ENCODE data around the gene CHURC1. TPM values are rescaled to one million over a fixed set of nuclear protein-coding genes. Genes with fewer than 3 reads are reported as not detected.
A peak's percentile ranks its signal among the peaks of the same experiment; 100 is the strongest.

The CHURC1 gene
- total RNA-seq, 3 donors from 2014 or later (not counting 1 experiment from before 2014, with no cell fraction given): 56.1 to 65.5 (median 65.4) TPM

DNA sequence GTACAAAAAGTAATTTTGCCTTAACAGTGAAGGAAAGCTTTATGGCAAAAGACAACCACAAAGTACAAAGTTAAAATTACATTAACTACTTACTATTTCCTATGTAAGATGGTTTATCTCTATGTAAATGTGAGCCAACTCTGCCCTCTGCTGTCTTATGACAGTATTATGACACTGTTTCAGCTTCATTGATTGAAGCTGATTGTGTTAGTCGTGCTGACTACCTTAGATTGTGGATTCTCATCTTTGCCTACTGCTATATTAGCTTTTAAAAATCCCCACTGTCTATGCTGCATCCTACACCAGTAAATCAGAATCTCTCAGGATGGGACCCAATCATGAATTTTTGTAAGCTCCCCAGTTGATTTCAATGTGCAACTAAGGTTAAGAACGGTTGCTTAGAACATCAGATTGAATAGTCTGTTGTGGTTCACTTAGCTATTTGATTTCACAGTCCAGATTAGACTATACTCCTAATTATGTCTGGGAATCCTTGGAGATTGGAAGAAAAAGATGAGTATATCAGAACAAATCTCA, 22.3 kb upstream of the CHURC1 start:
- Mint-ChIP-seq H3K27ac (no peak overlapping the region), H3K9me3 (no peaks in the 10 kb centered on the region), H3K4me3 (no peak overlapping the region), H3K36me3 (no peaks in the 10 kb centered on the region), H3K27me3 (ENCODE audit: low read depth in 2 of 2) (peaks cover 6 to 13% of the 10 kb centered on the region in 2 donors), H3K4me1 (peaks cover 0 to 5% of the 10 kb centered on the region in 2 donors)
- H3K4me3 ChIP-seq (ENCODE audit: low read length): no peak overlapping the region
- no peaks in the 10 kb centered on the region for H3K27me3 ChIP-seq (ENCODE audit: control insufficient read depth, insufficient read depth, low read length)
- peak in 1 of 2 donors; percentile 82 for DNase-seq
- H3K36me3 ChIP-seq (ENCODE audit: control insufficient read depth, insufficient read depth, low read length): no peaks in the 10 kb centered on the region
- H3K4me1 ChIP-seq (ENCODE audit: control insufficient read depth, insufficient read depth, low read length): no peaks in the 10 kb centered on the region
- 0% methylated on average over 1 of the region's 2 CpGs for WGBS (ENCODE audit: insufficient coverage)
- intact Hi-C loops (cut with micrococcal nuclease): loop anchor here (5.0 kb wide), 2 partner anchors 70 to 220 kb away; no protein-coding TSS in a partner anchor
- no peaks in the 10 kb centered on the region for H3K9me3 ChIP-seq (ENCODE audit: control insufficient read depth, insufficient read depth, low read length)
- H3K27ac ChIP-seq (ENCODE audit: low read length): no peak overlapping the region
- peak; percentile 74 to 88 (median 85) for ATAC-seq
- TF ChIP-seq, protein P1, sequence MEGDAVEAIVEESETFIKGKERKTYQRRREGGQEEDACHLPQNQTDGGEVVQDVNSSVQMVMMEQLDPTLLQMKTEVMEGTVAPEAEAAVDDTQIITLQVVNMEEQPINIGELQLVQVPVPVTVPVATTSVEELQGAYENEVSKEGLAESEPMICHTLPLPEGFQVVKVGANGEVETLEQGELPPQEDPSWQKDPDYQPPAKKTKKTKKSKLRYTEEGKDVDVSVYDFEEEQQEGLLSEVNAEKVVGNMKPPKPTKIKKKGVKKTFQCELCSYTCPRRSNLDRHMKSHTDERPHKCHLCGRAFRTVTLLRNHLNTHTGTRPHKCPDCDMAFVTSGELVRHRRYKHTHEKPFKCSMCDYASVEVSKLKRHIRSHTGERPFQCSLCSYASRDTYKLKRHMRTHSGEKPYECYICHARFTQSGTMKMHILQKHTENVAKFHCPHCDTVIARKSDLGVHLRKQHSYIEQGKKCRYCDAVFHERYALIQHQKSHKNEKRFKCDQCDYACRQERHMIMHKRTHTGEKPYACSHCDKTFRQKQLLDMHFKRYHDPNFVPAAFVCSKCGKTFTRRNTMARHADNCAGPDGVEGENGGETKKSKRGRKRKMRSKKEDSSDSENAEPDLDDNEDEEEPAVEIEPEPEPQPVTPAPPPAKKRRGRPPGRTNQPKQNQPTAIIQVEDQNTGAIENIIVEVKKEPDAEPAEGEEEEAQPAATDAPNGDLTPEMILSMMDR (IDR thresholded peaks at IDR 0.05): peak; percentile 71

- Histone ChIP-seq H3K27ac (ENCODE audit: low read length) (no peak overlapping the region), H3K4me3 (ENCODE audit: low read length) (no peak overlapping the region), H3K27me3 (ENCODE audit: control insufficient read depth, insufficient read depth, low read length) (no peaks in the 10 kb centered on the region), H3K36me3 (ENCODE audit: control insufficient read depth, insufficient read depth, low read length) (no peaks in the 10 kb centered on the region), H3K4me1 (ENCODE audit: control insufficient read depth, insufficient read depth, low read length) (no peaks in the 10 kb centered on the region), H3K9me3 (ENCODE audit: control insufficient read depth, insufficient read depth, low read length) (no peaks in the 10 kb centered on the region)
- Mint-ChIP-seq H3K27ac (no peak overlapping the region), H3K36me3 (no peaks in the 10 kb centered on the region), H3K9me3 (no peaks in the 10 kb centered on the region), H3K4me3 (no peak overlapping the region), H3K27me3 (ENCODE audit: low read depth in 2 of 2) (peaks cover 0 to 16% of the 10 kb centered on the region in 2 donors), H3K4me1 (no peaks in the 10 kb centered on the region)
- intact Hi-C loops (cut with micrococcal nuclease): no loop called here
- no peak for ATAC-seq
- no CpG with 5 or more reads among the region's 1 CpG for WGBS (ENCODE audit: insufficient coverage)
- no peak for DNase-seq
- TF ChIP-seq, protein P1 (IDR thresholded peaks at IDR 0.05): no peak
Observed at GRCh38 chr14:64899958-64900357, 14.3 kb upstream of the CHURC1 start.

DNA sequence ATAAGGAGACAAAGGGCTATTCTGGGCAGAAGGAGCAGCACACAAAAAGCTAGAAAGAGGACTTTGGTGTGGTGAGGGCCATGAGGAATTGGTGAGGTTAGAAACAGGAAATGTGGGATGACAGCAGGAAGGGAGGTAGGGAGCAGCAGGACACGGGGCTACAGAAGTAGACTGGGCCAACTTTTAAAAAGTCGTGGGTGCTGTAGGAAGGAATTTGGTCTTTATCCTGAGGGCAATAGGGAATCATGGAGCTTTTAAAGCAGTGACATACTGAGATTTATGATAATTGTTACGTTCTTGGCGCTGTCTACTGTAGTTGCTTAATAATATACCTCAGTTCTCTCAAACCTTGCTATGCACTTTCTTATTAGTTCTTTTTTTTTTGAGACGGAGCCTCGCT, 8.2 kb upstream of the CHURC1 start:
- no peak overlapping the region for H3K27ac Mint-ChIP-seq
- Histone ChIP-seq H3K9me3 (ENCODE audit: control insufficient read depth, insufficient read depth, low read length) (no peaks in the 10 kb centered on the region), H3K4me1 (ENCODE audit: control insufficient read depth, insufficient read depth, low read length) (no peaks in the 10 kb centered on the region), H3K36me3 (ENCODE audit: control insufficient read depth, insufficient read depth, low read length) (no peaks in the 10 kb centered on the region), H3K4me3 (ENCODE audit: low read length) (no peak overlapping the region), H3K27ac (ENCODE audit: low read length) (no peak overlapping the region), H3K27me3 (ENCODE audit: control insufficient read depth, insufficient read depth, low read length) (no peaks in the 10 kb centered on the region)
- 64% methylated on average over 6 of the region's 6 CpGs for WGBS (ENCODE audit: insufficient coverage)
- no peaks in the 10 kb centered on the region for H3K4me1 Mint-ChIP-seq
- no peak overlapping the region for H3K4me3 Mint-ChIP-seq
- ATAC-seq (no peak), DNase-seq (no peak)
- H3K27me3 Mint-ChIP-seq (ENCODE audit: low read depth in 2 of 2): peaks cover 13 to 25% of the 10 kb centered on the region in 2 donors
- TF ChIP-seq, protein P1 (IDR thresholded peaks at IDR 0.05): no peak
- H3K36me3 Mint-ChIP-seq: no peaks in the 10 kb centered on the region
- intact Hi-C loops (cut with micrococcal nuclease): no loop called here
- no peaks in the 10 kb centered on the region for H3K9me3 Mint-ChIP-seq

Data from natural killer cell (primary cell).